GM18519 (cell line): ENCODE data around the gene PSMC2.

ENCODE experiments used
- ATAC-seq: cut with Tn5 transposase; IDR thresholded peaks from one replicate; pipeline ENCODE4 v1.9.1; 2021; ENCODE audit warnings: mild to moderate bottlenecking, moderate library complexity; ENCODE audit not compliant: unreplicated experiment, low FRiP score

The PSMC2 gene

GRCh38 chr7:103347507-103348267, at the start of gene PSMC2:
Gene PSMC2 (plus strand): TSS chr7:103347643. CDS start chr7:103347712, 69 bp downstream.
- ATAC-seq = peak; percentile 60

GRCh38 chr7:103297837-103298179, 49.6 kb upstream of the PSMC2 start:
- peak; percentile 7 for ATAC-seq

- no peak for ATAC-seq
Measured at GRCh38 chr7:103299660-103300059, 47.8 kb upstream of the PSMC2 start.

GRCh38 chr7:103301441-103301840, 46.0 kb upstream of the PSMC2 start:
- ATAC-seq = no peak

- ATAC-seq = no peak
Measured at GRCh38 chr7:103307503-103308231, 39.8 kb upstream of the PSMC2 start.

GRCh38 chr7:103314852-103315251, 32.6 kb upstream of the PSMC2 start:
- no peak for ATAC-seq

GRCh38 chr7:103316380-103316941, 31.0 kb upstream of the PSMC2 start:
- no peak for ATAC-seq

GRCh38 chr7:103317009-103317408, 30.4 kb upstream of the PSMC2 start:
- ATAC-seq = no peak

GRCh38 chr7:103325744-103326143, 21.7 kb upstream of the PSMC2 start:
- no peak for ATAC-seq

GRCh38 chr7:103336761-103337160, 10.7 kb upstream of the PSMC2 start:
- ATAC-seq = no peak

- no peak for ATAC-seq
Measured at GRCh38 chr7:103338864-103339263, 8.6 kb upstream of the PSMC2 start.

GRCh38 chr7:103341466-103341865, 6.0 kb upstream of the PSMC2 start:
- no peak for ATAC-seq

- ATAC-seq = no peak
Measured at GRCh38 chr7:103343332-103343731, 4.1 kb upstream of the PSMC2 start.

- no peak for ATAC-seq
Measured at GRCh38 chr7:103343758-103344452, 3.5 kb upstream of the PSMC2 start.

GRCh38 chr7:103344453-103345149, 2.8 kb upstream of the PSMC2 start, which contains the start of gene DNAJC2:
Gene DNAJC2 (minus strand): TSS chr7:103344767. CDS start chr7:103344622, 145 bp downstream.
- peak; percentile 62 for ATAC-seq

GRCh38 chr7:103346396-103346795, 1.0 kb upstream of the PSMC2 start:
- ATAC-seq = no peak

GRCh38 chr7:103348452-103348851, 1.0 kb downstream of the PSMC2 start:
- ATAC-seq = no peak

- no peak for ATAC-seq
Measured at GRCh38 chr7:103348959-103349358, 1.5 kb downstream of the PSMC2 start.

- no peak for ATAC-seq
Measured at GRCh38 chr7:103349805-103350204, 2.4 kb downstream of the PSMC2 start.

GRCh38 chr7:103369432-103369831, 22.0 kb downstream of the PSMC2 start:
- ATAC-seq = no peak
